K562 (cell line): ENCODE data around the gene HEXIM2. TPM values are rescaled to one million over a fixed set of nuclear protein-coding genes. Genes with fewer than 3 reads are reported as not detected.

ENCODE experiments used
- ATF1 ChIP-seq, 2 experiments: fragments of 450-650 bp in 1 of 2; IDR thresholded peaks; 2 replicates each; pipeline ENCODE4 v1.6.1; 2016; ENCODE audit warnings: missing compliant biosample characterization in 1 of 2, missing genetic modification characterization in 1 of 2
- ATF7 ChIP-seq: fragments of 450-650 bp; IDR thresholded peaks from 2 replicates; pipeline ENCODE4 v1.7.1; 2014; ENCODE audit warnings: mild to moderate bottlenecking, moderate library complexity
- C11orf30 ChIP-seq: fragments of 450-650 bp; IDR thresholded peaks from 2 replicates; pipeline ENCODE4 v1.6.1; 2016; ENCODE audit warnings: low read depth, mild to moderate bottlenecking
- CHD4 ChIP-seq: fragments of 200-600 bp; sonication (generic); IDR thresholded peaks from 3 replicates; pipeline ENCODE4 v1.6.1; 2012; ENCODE audit warnings: low read depth, mild to moderate bottlenecking, mixed read lengths, low read length, inconsistent platforms; ENCODE audit not compliant: insufficient read depth, insufficient replicate concordance, poor library complexity, severe bottlenecking
- DDX20 ChIP-seq: fragments of 450-650 bp; IDR thresholded peaks from 2 replicates; pipeline ENCODE4 v1.6.1; 2016; ENCODE audit warnings: missing genetic modification characterization, low read depth, mild to moderate bottlenecking, missing compliant biosample characterization, moderate library complexity
- GTF2F1 ChIP-seq: IDR thresholded peaks from 2 replicates; pipeline ENCODE4 v1.6.1; 2011; ENCODE audit warnings: low read depth, low read length, improper control_type of control experiment
- KHSRP ChIP-seq: fragments of 450-650 bp; IDR thresholded peaks from 2 replicates; pipeline ENCODE4 v1.6.1; 2017
- KLF6 ChIP-seq: fragments of 250-450 bp; sonication (Bioruptor Pico); IDR thresholded peaks from 2 replicates; pipeline ENCODE4 v1.4.0; 2020; ENCODE audit warnings: mild to moderate bottlenecking, moderate library complexity, borderline replicate concordance
- MCM7 ChIP-seq, 2 experiments: fragments of 450-650 bp; IDR thresholded peaks; 2 replicates each; pipeline ENCODE4 v1.6.1; 2016 to 2018
- NFIC ChIP-seq: fragments of 450-650 bp; IDR thresholded peaks from 2 replicates; pipeline ENCODE4 v1.6.1; 2017; ENCODE audit warnings: mild to moderate bottlenecking, inconsistent platforms
- PBX2 ChIP-seq, 2 experiments: IDR thresholded peaks in 1 of 2; conservative IDR thresholded peaks in 1 of 2; 2 replicates each; pipeline ENCODE4 v1.6.1; 2016; ENCODE audit warnings: low read depth in 2 of 2, mild to moderate bottlenecking in 1 of 2, missing compliant biosample characterization in 1 of 2, missing genetic modification characterization in 1 of 2, moderate library complexity in 1 of 2
- POLR2AphosphoS5 ChIP-seq: IDR thresholded peaks from 2 replicates; pipeline ENCODE4 v1.6.1; 2011; ENCODE audit warnings: mild to moderate bottlenecking, low read depth, low read length, moderate library complexity; ENCODE audit not compliant: control insufficient read depth, insufficient read depth
- TOE1 ChIP-seq, 2 experiments: fragments of 450-650 bp in 1 of 2; sonication (generic) in 1 of 2; formaldehyde crosslinking in 1 of 2; IDR thresholded peaks; 2 replicates each; pipeline versions ENCODE4 v1.7.1 to v1.8.0; 2016 to 2022; ENCODE audit warnings: borderline replicate concordance in 2 of 2, mild to moderate bottlenecking in 2 of 2, antibody characterized with exemption in 1 of 2, inconsistent platforms in 1 of 2, low read depth in 1 of 2, missing genetic modification reagents in 1 of 2, moderate library complexity in 1 of 2
- ZBTB17 ChIP-seq: fragments of 450-650 bp; formaldehyde crosslinking; IDR thresholded peaks from 2 replicates; pipeline ENCODE4 v1.4.0; 2020; ENCODE audit warnings: mild to moderate bottlenecking
- ZNF561 ChIP-seq: fragments of 450-650 bp; formaldehyde crosslinking; conservative IDR thresholded peaks from 2 replicates; pipeline ENCODE4 v1.4.0; 2020; ENCODE audit warnings: mild to moderate bottlenecking, moderate library complexity
- ZNF696 ChIP-seq: fragments of 250-450 bp; sonication (Bioruptor Pico); conservative IDR thresholded peaks from 2 replicates; pipeline ENCODE4 v1.4.0; 2020; ENCODE audit warnings: mild to moderate bottlenecking, moderate library complexity
- ZNF766 ChIP-seq: fragments of 200-800 bp; sonication (Bioruptor generic); conservative IDR thresholded peaks from 2 replicates; pipeline ENCODE4 v1.6.1; 2016; ENCODE audit warnings: missing genetic modification characterization, missing compliant biosample characterization
- polyA plus RNA-seq, 8 experiments: library from polyadenylated mRNA; depleted of rRNA in 4 of 8; stranded (reverse) in 5 of 8; unstranded in 3 of 8; fragments of >200 nt; fragmentation: Nextera tagmentation in 2 of 8; fragmentation: Illumina TruSeq in 1 of 8; extraction: Ambion mirVana in 2 of 8; extraction: Trizol in 1 of 8; gene quantifications; 2 replicates each; pipeline versions ENCODE4 v1.2.1 to v1.2.3, GENCODE V29; 2011 to 2014; ENCODE audit warnings: inconsistent platforms in 1 of 8, missing spikeins in 1 of 8
- total RNA-seq, 7 experiments: library from RNA; depleted of rRNA in 6 of 7; stranded (reverse); fragments of >200 nt in 6 of 7; fragmentation: Illumina TruSeq in 2 of 7; extraction: Trizol in 2 of 7; gene quantifications; 2 replicates each; pipeline versions ENCODE4 v1.2.1 to v1.2.3, GENCODE V29; 2011 to 2021; ENCODE audit warnings: low replicate concordance in 1 of 7
- TF ChIP-seq, protein P1 (sequence below): sonication (generic); formaldehyde crosslinking; IDR thresholded peaks from 2 replicates; pipeline ENCODE4 v1.8.0; 2022; ENCODE audit warnings: mild to moderate bottlenecking, missing genetic modification reagents, borderline replicate concordance
- TF ChIP-seq, protein P2 (sequence below): fragments of 450-650 bp; IDR thresholded peaks from 2 replicates; pipeline ENCODE4 v1.6.1; 2016; ENCODE audit warnings: borderline replicate concordance

The HEXIM2 gene
- total and polyA plus RNA-seq, 9 of the 15 experiments (the other 6 are each of a cell fraction or from before 2014, with no cell fraction given): 0.69 to 3.4 (median 1.1) TPM; not detected in 2

GRCh38 chr17:45148183-45149036 lies 13.3 kb upstream of the HEXIM2 start, which contains the start of gene HEXIM1 (continued):
- TF ChIP-seq ATF7 (peak; percentile 40; the same call in 1 of the 2 replicates), KHSRP (peak; percentile 35; the same call in 1 of the 2 replicates), NFIC (peak; percentile 89), ZNF766 (CRISPR knock-in tag) (no peak), POLR2AphosphoS5 (peak; percentile 100), MCM7 (IDR thresholded peaks at IDR 0.05) (no peak; a peak in 1 of 4 replicates), C11orf30 (0 out of 2 replicates have a peak, but pooled peaks have one; percentile 17), KLF6 (CRISPR knock-in tag) (no peak), DDX20 (no peak), ATF1 (CRISPR knock-in tag; IDR thresholded peaks at IDR 0.05) (no peak), ATF1 (tag; IDR thresholded peaks at IDR 0.05) (peak; percentile 89), PBX2 (CRISPR knock-in tag; IDR thresholded peaks at IDR 0.05; ENCODE audit: low read depth) (no peak), PBX2 (tag; conservative IDR thresholded peaks at IDR 0.05; ENCODE audit: low read depth) (no peak), ZNF561 (CRISPR knock-in tag) (peak; percentile 79; the same call in 1 of the 2 replicates), ZBTB17 (CRISPR knock-in tag) (peak; percentile 94), CHD4 (peak; percentile 90), ZNF696 (peak; percentile 80; the same call in 1 of the 2 replicates), TOE1 (IDR thresholded peaks at IDR 0.05; ENCODE audit: borderline replicate concordance) (peak; percentile 87), TOE1 (CRISPR knock-in tag; IDR thresholded peaks at IDR 0.05; ENCODE audit: borderline replicate concordance, low read depth) (no peak; the same call in 1 of the 2 replicates), GTF2F1 (peak; percentile 97)
- TF ChIP-seq, protein P1, sequence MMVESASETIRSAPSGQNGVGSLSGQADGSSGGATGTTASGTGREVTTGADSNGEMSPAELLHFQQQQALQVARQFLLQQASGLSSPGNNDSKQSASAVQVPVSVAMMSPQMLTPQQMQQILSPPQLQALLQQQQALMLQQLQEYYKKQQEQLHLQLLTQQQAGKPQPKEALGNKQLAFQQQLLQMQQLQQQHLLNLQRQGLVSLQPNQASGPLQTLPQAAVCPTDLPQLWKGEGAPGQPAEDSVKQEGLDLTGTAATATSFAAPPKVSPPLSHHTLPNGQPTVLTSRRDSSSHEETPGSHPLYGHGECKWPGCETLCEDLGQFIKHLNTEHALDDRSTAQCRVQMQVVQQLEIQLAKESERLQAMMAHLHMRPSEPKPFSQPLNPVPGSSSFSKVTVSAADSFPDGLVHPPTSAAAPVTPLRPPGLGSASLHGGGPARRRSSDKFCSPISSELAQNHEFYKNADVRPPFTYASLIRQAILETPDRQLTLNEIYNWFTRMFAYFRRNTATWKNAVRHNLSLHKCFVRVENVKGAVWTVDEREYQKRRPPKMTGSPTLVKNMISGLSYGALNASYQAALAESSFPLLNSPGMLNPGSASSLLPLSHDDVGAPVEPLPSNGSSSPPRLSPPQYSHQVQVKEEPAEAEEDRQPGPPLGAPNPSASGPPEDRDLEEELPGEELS (CRISPR knock-in tag): peak; percentile 62; the same call in 1 of the 2 replicates
- TF ChIP-seq, protein P2, sequence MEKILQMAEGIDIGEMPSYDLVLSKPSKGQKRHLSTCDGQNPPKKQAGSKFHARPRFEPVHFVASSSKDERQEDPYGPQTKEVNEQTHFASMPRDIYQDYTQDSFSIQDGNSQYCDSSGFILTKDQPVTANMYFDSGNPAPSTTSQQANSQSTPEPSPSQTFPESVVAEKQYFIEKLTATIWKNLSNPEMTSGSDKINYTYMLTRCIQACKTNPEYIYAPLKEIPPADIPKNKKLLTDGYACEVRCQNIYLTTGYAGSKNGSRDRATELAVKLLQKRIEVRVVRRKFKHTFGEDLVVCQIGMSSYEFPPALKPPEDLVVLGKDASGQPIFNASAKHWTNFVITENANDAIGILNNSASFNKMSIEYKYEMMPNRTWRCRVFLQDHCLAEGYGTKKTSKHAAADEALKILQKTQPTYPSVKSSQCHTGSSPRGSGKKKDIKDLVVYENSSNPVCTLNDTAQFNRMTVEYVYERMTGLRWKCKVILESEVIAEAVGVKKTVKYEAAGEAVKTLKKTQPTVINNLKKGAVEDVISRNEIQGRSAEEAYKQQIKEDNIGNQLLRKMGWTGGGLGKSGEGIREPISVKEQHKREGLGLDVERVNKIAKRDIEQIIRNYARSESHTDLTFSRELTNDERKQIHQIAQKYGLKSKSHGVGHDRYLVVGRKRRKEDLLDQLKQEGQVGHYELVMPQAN: peak; percentile 85
